Glutamatergic neuron (in vitro differentiated cells): Measurements from ENCODE around the gene BTBD1. TPM values are rescaled to one million over a fixed set of nuclear protein-coding genes. Genes with fewer than 3 reads are reported as not detected.
A peak's percentile ranks its signal among the peaks of the same experiment; 100 is the strongest.

ENCODE experiments used
- DNase-seq: peaks from one replicate; pipeline ENCODE4 v3.0.0; 2022
- H3K27ac Mint-ChIP-seq: one replicate; pipeline ENCODE4 v1.8.0; 2020; ENCODE audit warnings: mild to moderate bottlenecking, mixed read lengths, inconsistent platforms; ENCODE audit not compliant: unreplicated experiment
- H3K27me3 Mint-ChIP-seq: one replicate; pipeline ENCODE4 v1.8.0; 2020; ENCODE audit warnings: mild to moderate bottlenecking, moderate library complexity, mixed read lengths, inconsistent platforms; ENCODE audit not compliant: unreplicated experiment
- H3K36me3 Mint-ChIP-seq: one replicate; pipeline ENCODE4 v1.8.0; 2020; ENCODE audit warnings: mild to moderate bottlenecking, mixed read lengths, inconsistent platforms; ENCODE audit not compliant: unreplicated experiment
- H3K4me1 Mint-ChIP-seq: one replicate; pipeline ENCODE4 v1.8.0; 2020; ENCODE audit warnings: mild to moderate bottlenecking, low read depth, mixed read lengths, inconsistent platforms; ENCODE audit not compliant: unreplicated experiment
- H3K4me3 Mint-ChIP-seq: one replicate; pipeline ENCODE4 v1.8.0; 2020; ENCODE audit warnings: mild to moderate bottlenecking, mixed read lengths, inconsistent platforms; ENCODE audit not compliant: unreplicated experiment
- H3K9me3 Mint-ChIP-seq: one replicate; pipeline ENCODE4 v1.8.0; 2020; ENCODE audit warnings: mild to moderate bottlenecking, moderate library complexity, mixed read lengths, inconsistent platforms; ENCODE audit not compliant: unreplicated experiment
- total RNA-seq: library from RNA; stranded (reverse); fragmentation: NEBNext Ultra II Directional; extraction: Animal tissue kit (Norgen Biotek cat#: 25700); gene quantifications from one replicate; pipeline ENCODE4 v1.2.1, GENCODE V29; 2021; ENCODE audit not compliant: unreplicated experiment
- TF ChIP-seq, protein P1 (sequence below): fragments of 200-600 bp; sonication (generic); IDR thresholded peaks from one replicate; pipeline ENCODE4 v1.5.0; 2021; ENCODE audit not compliant: partially characterized antibody, unreplicated experiment

Gene BTBD1
- total RNA-seq, 1 donor from 2014 or later: 41.9 TPM

DNA sequence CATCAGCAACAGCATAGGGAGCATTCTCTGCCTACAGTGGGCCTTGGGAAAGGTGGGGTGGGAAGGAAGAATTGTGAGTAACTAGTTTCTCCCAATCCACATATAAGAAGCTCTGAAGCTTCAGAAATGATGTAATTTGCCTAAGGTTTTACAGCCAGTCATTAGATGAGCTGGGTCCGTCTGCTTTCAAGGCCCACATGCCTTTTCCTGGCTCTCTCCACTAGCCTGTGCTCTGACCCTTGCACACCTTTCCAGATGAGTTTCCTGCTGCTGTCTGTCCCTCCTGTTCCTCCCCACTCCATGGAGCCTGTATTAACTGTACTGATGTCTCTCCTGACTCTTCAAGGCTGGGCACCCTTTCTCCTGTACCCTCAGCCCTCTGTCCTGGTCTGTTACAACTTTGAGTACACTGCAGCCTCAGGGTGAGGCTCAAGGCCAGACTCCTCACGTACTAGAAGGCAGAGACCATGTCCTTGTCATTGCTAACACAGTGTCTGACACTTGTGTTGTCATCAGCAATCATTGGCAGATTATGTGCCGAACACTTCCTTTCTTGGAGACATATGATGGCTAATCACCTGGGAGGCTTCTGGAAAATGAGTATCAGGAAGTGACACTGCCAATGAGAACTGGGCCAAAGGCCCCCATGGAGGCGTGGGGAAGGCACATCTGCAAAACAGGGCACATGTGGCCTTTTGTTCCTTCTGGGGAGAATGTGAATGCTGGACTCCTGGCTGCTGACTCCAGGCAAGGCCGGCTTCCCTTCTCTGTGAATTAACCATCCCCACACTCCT lies 47.0 kb upstream of the BTBD1 start:
- Mint-ChIP-seq H3K36me3 (peaks cover 9% of the 10 kb centered on the region), H3K4me1 (peaks cover 4% of the 10 kb centered on the region), H3K4me3 (no peak overlapping the region), H3K27ac (no peak overlapping the region), H3K27me3 (peaks cover 21% of the 10 kb centered on the region), H3K9me3 (peaks cover 7% of the 10 kb centered on the region)
- TF ChIP-seq, protein P1, sequence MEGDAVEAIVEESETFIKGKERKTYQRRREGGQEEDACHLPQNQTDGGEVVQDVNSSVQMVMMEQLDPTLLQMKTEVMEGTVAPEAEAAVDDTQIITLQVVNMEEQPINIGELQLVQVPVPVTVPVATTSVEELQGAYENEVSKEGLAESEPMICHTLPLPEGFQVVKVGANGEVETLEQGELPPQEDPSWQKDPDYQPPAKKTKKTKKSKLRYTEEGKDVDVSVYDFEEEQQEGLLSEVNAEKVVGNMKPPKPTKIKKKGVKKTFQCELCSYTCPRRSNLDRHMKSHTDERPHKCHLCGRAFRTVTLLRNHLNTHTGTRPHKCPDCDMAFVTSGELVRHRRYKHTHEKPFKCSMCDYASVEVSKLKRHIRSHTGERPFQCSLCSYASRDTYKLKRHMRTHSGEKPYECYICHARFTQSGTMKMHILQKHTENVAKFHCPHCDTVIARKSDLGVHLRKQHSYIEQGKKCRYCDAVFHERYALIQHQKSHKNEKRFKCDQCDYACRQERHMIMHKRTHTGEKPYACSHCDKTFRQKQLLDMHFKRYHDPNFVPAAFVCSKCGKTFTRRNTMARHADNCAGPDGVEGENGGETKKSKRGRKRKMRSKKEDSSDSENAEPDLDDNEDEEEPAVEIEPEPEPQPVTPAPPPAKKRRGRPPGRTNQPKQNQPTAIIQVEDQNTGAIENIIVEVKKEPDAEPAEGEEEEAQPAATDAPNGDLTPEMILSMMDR: no peak
- no peak for DNase-seq

DNA sequence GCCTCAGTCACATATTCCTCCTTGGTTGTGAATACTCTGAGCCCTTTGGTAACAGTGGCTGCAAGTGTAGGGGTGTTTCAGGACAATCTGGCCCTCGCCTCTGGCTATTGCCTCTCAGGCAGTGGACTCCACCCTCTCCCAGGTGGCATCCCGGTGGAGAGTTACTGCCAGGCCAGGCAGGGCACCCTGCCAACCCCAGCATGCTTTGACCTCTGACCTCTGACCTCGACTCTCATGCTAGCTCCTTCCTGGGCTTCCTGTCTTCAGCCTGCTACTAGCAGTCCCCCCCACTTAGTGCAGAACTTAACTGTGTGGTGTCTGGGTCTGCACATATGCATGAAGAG lies 45.9 kb upstream of the BTBD1 start:
- peaks cover 29% of the 10 kb centered on the region for H3K27me3 Mint-ChIP-seq
- no peak overlapping the region for H3K27ac Mint-ChIP-seq
- TF ChIP-seq, protein P1: no peak
- no peak overlapping the region for H3K4me3 Mint-ChIP-seq
- DNase-seq: no peak
- peaks cover 7% of the 10 kb centered on the region for H3K9me3 Mint-ChIP-seq
- peaks cover 9% of the 10 kb centered on the region for H3K36me3 Mint-ChIP-seq
- H3K4me1 Mint-ChIP-seq: peaks cover 7% of the 10 kb centered on the region

DNA sequence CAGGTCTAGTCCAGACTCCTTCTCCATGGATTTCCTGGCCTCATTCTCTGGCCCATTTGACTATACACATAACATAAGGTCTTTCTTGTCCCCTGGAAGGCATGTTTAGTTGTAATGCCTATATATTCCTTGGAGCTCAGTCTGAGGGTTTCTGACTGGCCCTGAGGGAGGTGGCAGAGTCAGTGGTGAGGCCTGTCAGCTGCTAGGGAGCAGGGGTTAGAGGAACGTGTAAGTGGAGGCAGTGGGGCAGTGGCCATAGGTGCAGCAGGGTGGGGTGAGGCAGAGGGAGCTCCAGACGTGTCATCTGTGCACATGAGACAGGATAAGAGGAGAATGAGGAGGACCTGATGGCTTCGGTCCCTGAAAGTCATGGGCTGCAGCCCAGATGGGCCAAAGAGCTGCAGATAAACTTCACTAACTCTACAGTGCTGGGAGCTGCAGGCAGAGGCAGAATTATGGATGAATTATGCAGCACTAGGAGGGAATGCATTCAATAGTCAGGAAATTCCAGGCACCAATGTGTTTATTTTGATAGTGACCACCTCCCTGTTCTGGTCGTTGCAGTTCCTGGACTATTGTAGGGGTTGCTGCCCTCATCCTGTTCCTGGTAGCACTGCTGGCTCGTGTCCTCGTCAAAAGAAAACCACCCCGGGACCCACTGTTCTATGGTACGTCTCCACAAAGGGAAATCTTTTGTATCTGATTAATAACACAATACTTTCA lies 45.3 kb upstream of the BTBD1 start:
- Mint-ChIP-seq H3K4me1 (peaks cover 7% of the 10 kb centered on the region), H3K27ac (no peak overlapping the region), H3K27me3 (peaks cover 29% of the 10 kb centered on the region), H3K36me3 (peaks cover 9% of the 10 kb centered on the region), H3K9me3 (peaks cover 7% of the 10 kb centered on the region), H3K4me3 (no peak overlapping the region)
- TF ChIP-seq, protein P1: no peak
- DNase-seq: no peak

DNA sequence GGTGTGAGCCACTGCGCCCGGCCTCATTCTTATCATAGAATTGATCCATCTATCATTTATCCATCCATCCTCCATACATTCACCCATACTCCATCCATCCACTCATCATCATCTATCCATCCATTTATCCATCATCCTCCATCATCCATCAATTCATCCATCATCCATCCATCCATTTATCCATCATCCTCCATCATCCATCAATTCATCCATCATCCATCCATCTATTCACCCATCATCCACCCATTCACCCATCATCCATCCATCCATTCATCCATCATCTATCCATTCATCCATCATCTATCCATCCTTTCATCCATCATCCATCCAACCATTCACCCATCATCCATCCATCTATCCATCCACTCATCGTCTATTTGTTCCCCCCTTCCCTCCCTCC lies 44.1 kb upstream of the BTBD1 start:
- Mint-ChIP-seq H3K4me1 (peaks cover 7% of the 10 kb centered on the region), H3K9me3 (peaks cover 7% of the 10 kb centered on the region), H3K27ac (peak overlapping the region; percentile 4), H3K27me3 (peaks cover 35% of the 10 kb centered on the region), H3K36me3 (peaks cover 9% of the 10 kb centered on the region), H3K4me3 (peak overlapping the region; percentile 1)
- TF ChIP-seq, protein P1: no peak
- DNase-seq: no peak

DNA sequence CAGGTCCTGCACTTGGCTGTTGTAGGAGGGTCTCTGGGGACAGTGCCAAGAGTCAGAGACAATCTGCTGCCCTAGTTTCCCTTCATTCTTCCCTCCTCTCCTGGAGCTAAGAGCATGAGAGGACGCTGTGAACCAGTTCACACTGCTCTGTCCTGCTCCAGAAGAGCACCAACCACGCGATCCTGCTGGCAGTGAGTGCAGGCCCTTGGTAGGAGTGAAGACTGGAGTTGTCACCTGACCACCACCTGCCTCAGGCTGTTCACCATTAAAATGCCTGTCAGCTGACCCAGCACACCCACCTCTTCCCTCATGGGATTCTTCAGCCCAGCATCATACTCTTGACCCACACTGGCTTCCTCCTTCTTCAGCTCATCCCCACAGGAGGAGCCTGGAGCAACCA lies 43.3 kb upstream of the BTBD1 start:
- DNase-seq: no peak
- Mint-ChIP-seq H3K4me3 (no peak overlapping the region), H3K9me3 (peaks cover 7% of the 10 kb centered on the region), H3K4me1 (peaks cover 7% of the 10 kb centered on the region), H3K27me3 (peaks cover 37% of the 10 kb centered on the region), H3K27ac (no peak overlapping the region), H3K36me3 (peaks cover 9% of the 10 kb centered on the region)
- TF ChIP-seq, protein P1: no peak
